Uterus (tissue), 2 donors: ENCODE measurements around the gene CFAP20DC.

Experiments used
- CTCF ChIP-seq, 4 experiments: fragments of 200-600 bp in 2 of 4; fragments of 450-650 bp in 2 of 4; sonication (generic) in 2 of 4; IDR thresholded peaks; one replicate each; pipeline ENCODE4 v1.5.1; 2016 to 2019; ENCODE audit warnings: antibody characterized with exemption in 4 of 4, mild to moderate bottlenecking in 2 of 4, moderate library complexity in 1 of 4
- POLR2A ChIP-seq, 2 donors: fragments of 450-650 bp; IDR thresholded peaks; one replicate each; pipeline ENCODE4 v1.6.1; 2016; ENCODE audit warnings: antibody characterized with exemption in 2 of 2, mild to moderate bottlenecking in 1 of 2, moderate library complexity in 1 of 2

GRCh38 chr3:59094446-59094845 is 44.6 kb upstream of the CFAP20DC start:
- TF ChIP-seq CTCF (IDR thresholded peaks at IDR 0.05) = no peak
- no peak for TF ChIP-seq POLR2A (IDR thresholded peaks at IDR 0.05)
